Neural cell (in vitro differentiated cells): Measurements from ENCODE around the gene HYOU1. TPM values are rescaled to one million over a fixed set of nuclear protein-coding genes. Genes with fewer than 3 reads are reported as not detected.
A peak's percentile ranks its signal among the peaks of the same experiment; 100 is the strongest.

Experiments
- H2AFZ ChIP-seq: fragments of 200-600, 300-800 bp; sonication (generic), shearing (Covaris generic); 2 replicates; pipeline ENCODE4 v1.6.0; 2014; ENCODE audit warnings: low read depth, mild to moderate bottlenecking, antibody characterized with exemption, low read length, moderate library complexity
- H3F3A ChIP-seq: fragments of 200-600 bp; shearing (Covaris generic); 2 replicates; pipeline ENCODE4 v1.6.1; 2016; ENCODE audit warnings: mild to moderate bottlenecking, moderate library complexity, mixed read lengths, antibody characterized with exemption, low read length; ENCODE audit not compliant: insufficient read depth, poor library complexity, severe bottlenecking
- H3K27ac ChIP-seq: fragments of 200-600, 300-800 bp; sonication (generic), shearing (Covaris generic); 2 replicates; pipeline ENCODE4 v1.5.1; 2014; ENCODE audit warnings: mild to moderate bottlenecking, low read length, moderate library complexity
- H3K27me3 ChIP-seq: fragments of 300-800, 200-600 bp; sonication (generic), shearing (Covaris generic); 2 replicates; pipeline ENCODE4 v1.6.0; 2014; ENCODE audit warnings: mild to moderate bottlenecking, low read depth, low read length, moderate library complexity; ENCODE audit not compliant: insufficient read depth
- H3K36me3 ChIP-seq: fragments of 300-800, 200-600 bp; sonication (generic), shearing (Covaris generic); 2 replicates; pipeline ENCODE4 v1.5.1; 2014; ENCODE audit warnings: mild to moderate bottlenecking, antibody characterized with exemption, low read length, moderate library complexity; ENCODE audit not compliant: insufficient read depth
- H3K4me2 ChIP-seq: fragments of 300-800, 200-600 bp; sonication (generic), shearing (Covaris generic); 2 replicates; pipeline ENCODE4 v1.6.0; 2014; ENCODE audit warnings: mild to moderate bottlenecking, low read length
- H3K4me3 ChIP-seq: fragments of 300-800, 200-600 bp; sonication (generic), shearing (Covaris generic); 2 replicates; pipeline ENCODE4 v1.5.1; 2014; ENCODE audit warnings: mild to moderate bottlenecking, low read length, moderate library complexity
- H3K79me2 ChIP-seq: fragments of 200-600 bp; shearing (Covaris generic); replicated peaks from 2 replicates; pipeline ENCODE4 v1.6.0; 2014; ENCODE audit warnings: mild to moderate bottlenecking, low read length, moderate library complexity; ENCODE audit not compliant: insufficient read depth
- H3K9ac ChIP-seq: fragments of 300-800, 200-600 bp; sonication (generic), shearing (Covaris generic); 2 replicates; pipeline ENCODE4 v1.6.1; 2016; ENCODE audit warnings: mild to moderate bottlenecking, low read length, mixed read lengths
- H3K9me2 ChIP-seq: fragments of 200-600 bp; shearing (Covaris generic); 2 replicates; pipeline ENCODE4 v1.6.1; 2016; ENCODE audit warnings: mild to moderate bottlenecking, low read length, mixed read lengths; ENCODE audit not compliant: insufficient read depth
- H3K9me3 ChIP-seq: fragments of 200-600, 300-800 bp; sonication (generic), shearing (Covaris generic); 2 replicates; pipeline ENCODE4 v1.6.1; 2016; ENCODE audit warnings: mild to moderate bottlenecking, mixed run types, low read length, moderate library complexity, mixed read lengths
- H4K20me1 ChIP-seq: fragments of 200-600 bp; shearing (Covaris generic); 2 replicates; pipeline ENCODE4 v1.6.1; 2016; ENCODE audit warnings: mild to moderate bottlenecking, mixed run types; ENCODE audit not compliant: insufficient read depth
- EP300 ChIP-seq: fragments of 450-650 bp; conservative IDR thresholded peaks from 2 replicates; pipeline ENCODE4 v1.6.1; 2014; ENCODE audit warnings: antibody characterized with exemption, mild to moderate bottlenecking, moderate library complexity; ENCODE audit not compliant: poor library complexity, severe bottlenecking
- EZH2 ChIP-seq: fragments of 200-600, 300-800 bp; shearing (Covaris generic), sonication (generic); IDR thresholded peaks from 2 replicates; pipeline ENCODE4 v1.6.1; 2014; ENCODE audit warnings: antibody characterized with exemption, low read length, borderline replicate concordance, mild to moderate bottlenecking; ENCODE audit not compliant: insufficient read depth, poor library complexity, severe bottlenecking
- MXI1 ChIP-seq: fragments of 450-650 bp; conservative IDR thresholded peaks from 2 replicates; pipeline ENCODE4 v1.6.1; 2014; ENCODE audit warnings: antibody characterized with exemption, mild to moderate bottlenecking; ENCODE audit not compliant: poor library complexity, severe bottlenecking
- POLR2AphosphoS5 ChIP-seq: IDR thresholded peaks from 2 replicates; pipeline ENCODE4 v1.6.1; 2012
- RAD21 ChIP-seq: fragments of 450-650 bp; conservative IDR thresholded peaks from 2 replicates; pipeline ENCODE4 v1.6.1; 2014; ENCODE audit warnings: antibody characterized with exemption, mild to moderate bottlenecking, moderate library complexity
- SMC3 ChIP-seq: fragments of 450-650 bp; conservative IDR thresholded peaks from 2 replicates; pipeline ENCODE4 v1.6.1; 2014; ENCODE audit warnings: antibody characterized with exemption, mild to moderate bottlenecking, moderate library complexity; ENCODE audit not compliant: poor library complexity
- TAF1 ChIP-seq: IDR thresholded peaks from 2 replicates; pipeline ENCODE4 v1.6.1; 2012; ENCODE audit warnings: low read depth
- polyA plus RNA-seq: library from polyadenylated mRNA; depleted of rRNA; stranded (reverse); fragments of >200 nt; gene quantifications from 2 replicates; pipeline ENCODE4 v1.2.3, GENCODE V29; 2014
- TF ChIP-seq, protein P1 (sequence below): fragments of 450-650 bp; IDR thresholded peaks from 2 replicates; pipeline ENCODE4 v1.5.1; 2014; ENCODE audit warnings: antibody characterized with exemption, mild to moderate bottlenecking, moderate library complexity; ENCODE audit not compliant: poor library complexity, severe bottlenecking
- TF ChIP-seq, protein P2 (sequence below): IDR thresholded peaks from 2 replicates; pipeline ENCODE4 v1.6.1; 2012; ENCODE audit warnings: borderline replicate concordance

Gene HYOU1
- polyA plus RNA-seq, 1 donor from 2014 or later: 68.4 TPM

DNA sequence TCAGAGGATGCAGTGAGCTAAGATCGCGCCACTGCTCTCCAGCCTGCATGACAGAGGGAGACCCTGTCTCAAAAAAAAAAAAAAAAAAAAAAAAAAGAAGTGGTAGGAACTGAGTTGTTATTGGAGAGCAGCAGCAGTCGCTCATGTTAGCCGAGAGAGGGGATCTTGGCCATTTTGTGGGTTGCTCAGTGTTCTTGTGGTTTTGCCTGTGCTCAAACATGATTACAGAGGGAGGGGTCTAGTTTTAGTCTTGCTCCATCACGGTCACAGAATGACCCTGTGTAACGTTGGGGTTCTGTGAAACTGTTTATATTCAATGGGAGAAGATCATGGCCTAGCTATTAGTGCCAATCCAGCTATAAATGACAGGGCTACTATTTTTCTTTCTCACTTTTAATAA, 42.7 kb upstream of the HYOU1 start:
- H3K27ac ChIP-seq: no peak overlapping the region
- no peaks in the 10 kb centered on the region for H4K20me1 ChIP-seq
- H3K79me2 ChIP-seq: no peaks in the 10 kb centered on the region
- no peaks in the 10 kb centered on the region for H3K27me3 ChIP-seq
- no peaks in the 10 kb centered on the region for H3K36me3 ChIP-seq
- H3K9ac ChIP-seq: no peak overlapping the region
- H2AFZ ChIP-seq: no peak overlapping the region
- no peaks in the 10 kb centered on the region for H3F3A ChIP-seq
- H3K9me3 ChIP-seq: no peaks in the 10 kb centered on the region
- no peak overlapping the region for H3K4me2 ChIP-seq
- TF ChIP-seq EP300 (no peak), SMC3 (no peak), TAF1 (no peak), EZH2 (no peak), POLR2AphosphoS5 (no peak), MXI1 (no peak), RAD21 (no peak)
- TF ChIP-seq, protein P1, sequence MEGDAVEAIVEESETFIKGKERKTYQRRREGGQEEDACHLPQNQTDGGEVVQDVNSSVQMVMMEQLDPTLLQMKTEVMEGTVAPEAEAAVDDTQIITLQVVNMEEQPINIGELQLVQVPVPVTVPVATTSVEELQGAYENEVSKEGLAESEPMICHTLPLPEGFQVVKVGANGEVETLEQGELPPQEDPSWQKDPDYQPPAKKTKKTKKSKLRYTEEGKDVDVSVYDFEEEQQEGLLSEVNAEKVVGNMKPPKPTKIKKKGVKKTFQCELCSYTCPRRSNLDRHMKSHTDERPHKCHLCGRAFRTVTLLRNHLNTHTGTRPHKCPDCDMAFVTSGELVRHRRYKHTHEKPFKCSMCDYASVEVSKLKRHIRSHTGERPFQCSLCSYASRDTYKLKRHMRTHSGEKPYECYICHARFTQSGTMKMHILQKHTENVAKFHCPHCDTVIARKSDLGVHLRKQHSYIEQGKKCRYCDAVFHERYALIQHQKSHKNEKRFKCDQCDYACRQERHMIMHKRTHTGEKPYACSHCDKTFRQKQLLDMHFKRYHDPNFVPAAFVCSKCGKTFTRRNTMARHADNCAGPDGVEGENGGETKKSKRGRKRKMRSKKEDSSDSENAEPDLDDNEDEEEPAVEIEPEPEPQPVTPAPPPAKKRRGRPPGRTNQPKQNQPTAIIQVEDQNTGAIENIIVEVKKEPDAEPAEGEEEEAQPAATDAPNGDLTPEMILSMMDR: no peak
- TF ChIP-seq, protein P2, sequence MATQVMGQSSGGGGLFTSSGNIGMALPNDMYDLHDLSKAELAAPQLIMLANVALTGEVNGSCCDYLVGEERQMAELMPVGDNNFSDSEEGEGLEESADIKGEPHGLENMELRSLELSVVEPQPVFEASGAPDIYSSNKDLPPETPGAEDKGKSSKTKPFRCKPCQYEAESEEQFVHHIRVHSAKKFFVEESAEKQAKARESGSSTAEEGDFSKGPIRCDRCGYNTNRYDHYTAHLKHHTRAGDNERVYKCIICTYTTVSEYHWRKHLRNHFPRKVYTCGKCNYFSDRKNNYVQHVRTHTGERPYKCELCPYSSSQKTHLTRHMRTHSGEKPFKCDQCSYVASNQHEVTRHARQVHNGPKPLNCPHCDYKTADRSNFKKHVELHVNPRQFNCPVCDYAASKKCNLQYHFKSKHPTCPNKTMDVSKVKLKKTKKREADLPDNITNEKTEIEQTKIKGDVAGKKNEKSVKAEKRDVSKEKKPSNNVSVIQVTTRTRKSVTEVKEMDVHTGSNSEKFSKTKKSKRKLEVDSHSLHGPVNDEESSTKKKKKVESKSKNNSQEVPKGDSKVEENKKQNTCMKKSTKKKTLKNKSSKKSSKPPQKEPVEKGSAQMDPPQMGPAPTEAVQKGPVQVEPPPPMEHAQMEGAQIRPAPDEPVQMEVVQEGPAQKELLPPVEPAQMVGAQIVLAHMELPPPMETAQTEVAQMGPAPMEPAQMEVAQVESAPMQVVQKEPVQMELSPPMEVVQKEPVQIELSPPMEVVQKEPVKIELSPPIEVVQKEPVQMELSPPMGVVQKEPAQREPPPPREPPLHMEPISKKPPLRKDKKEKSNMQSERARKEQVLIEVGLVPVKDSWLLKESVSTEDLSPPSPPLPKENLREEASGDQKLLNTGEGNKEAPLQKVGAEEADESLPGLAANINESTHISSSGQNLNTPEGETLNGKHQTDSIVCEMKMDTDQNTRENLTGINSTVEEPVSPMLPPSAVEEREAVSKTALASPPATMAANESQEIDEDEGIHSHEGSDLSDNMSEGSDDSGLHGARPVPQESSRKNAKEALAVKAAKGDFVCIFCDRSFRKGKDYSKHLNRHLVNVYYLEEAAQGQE: no peak
- no peak overlapping the region for H3K4me3 ChIP-seq
- no peaks in the 10 kb centered on the region for H3K9me2 ChIP-seq

GRCh38 chr11:119095066-119095880, 38.3 kb upstream of the HYOU1 start:
- Histone ChIP-seq H2AFZ (peak overlapping the region; percentile 31), H4K20me1 (no peaks in the 10 kb centered on the region), H3K27ac (peak overlapping the region; percentile 48), H3K9me3 (no peaks in the 10 kb centered on the region), H3K4me3 (peak overlapping the region; percentile 92), H3K36me3 (no peaks in the 10 kb centered on the region), H3K9me2 (no peaks in the 10 kb centered on the region), H3K79me2 (peaks cover 23% of the 10 kb centered on the region), H3K4me2 (peak overlapping the region; percentile 69), H3F3A (no peaks in the 10 kb centered on the region), H3K27me3 (no peaks in the 10 kb centered on the region), H3K9ac (peak overlapping the region; percentile 71)
- TF ChIP-seq EZH2 (no peak), MXI1 (peak; percentile 95), SMC3 (peak; percentile 74), RAD21 (peak; percentile 63), EP300 (no peak), POLR2AphosphoS5 (peak; percentile 99), TAF1 (peak; percentile 99)
- TF ChIP-seq, protein P2: peak; percentile 96
- TF ChIP-seq, protein P1: peak; percentile 57
